HG03045 (cell line): Measurements from ENCODE around the gene TAF1C.

Experiments
- ATAC-seq: cut with Tn5 transposase; IDR thresholded peaks from one replicate; pipeline ENCODE4 v1.9.1; 2021; ENCODE audit warnings: mild to moderate bottlenecking, moderate library complexity; ENCODE audit not compliant: unreplicated experiment

The TAF1C gene

DNA sequence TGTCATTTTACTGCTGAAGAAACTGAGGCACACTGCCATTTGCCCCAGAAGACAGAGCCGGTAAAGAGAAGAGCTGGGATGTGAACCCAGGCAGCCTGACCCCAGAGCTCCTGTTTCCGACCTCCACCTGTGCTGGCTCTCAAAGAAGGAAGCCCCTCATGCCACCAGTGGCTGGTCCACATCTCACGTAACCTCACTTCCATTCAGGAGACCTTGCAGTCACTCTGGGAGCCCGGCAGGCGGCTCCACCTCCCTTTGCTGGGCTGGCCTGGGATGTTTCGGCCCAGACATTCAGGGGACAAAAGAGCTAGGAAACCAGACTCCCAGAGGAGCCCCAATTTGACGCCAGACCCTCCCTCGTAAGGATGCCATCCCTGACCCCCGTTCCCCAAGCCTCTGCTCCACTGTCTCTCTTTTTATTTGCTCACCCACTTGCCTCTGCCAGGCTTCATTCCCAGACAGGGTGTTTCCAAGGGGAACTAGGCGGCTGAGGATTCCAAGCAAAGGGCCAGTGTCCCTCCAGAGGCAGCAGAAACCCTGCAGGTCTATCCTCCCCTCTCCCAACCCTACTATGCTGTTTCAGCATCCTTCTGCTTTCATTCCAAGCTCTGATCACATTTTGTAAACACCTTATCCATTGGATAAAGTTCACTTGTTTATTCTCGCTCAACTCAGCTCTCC, 2.8 kb downstream of the TAF1C start:
- ATAC-seq, result no peak

DNA sequence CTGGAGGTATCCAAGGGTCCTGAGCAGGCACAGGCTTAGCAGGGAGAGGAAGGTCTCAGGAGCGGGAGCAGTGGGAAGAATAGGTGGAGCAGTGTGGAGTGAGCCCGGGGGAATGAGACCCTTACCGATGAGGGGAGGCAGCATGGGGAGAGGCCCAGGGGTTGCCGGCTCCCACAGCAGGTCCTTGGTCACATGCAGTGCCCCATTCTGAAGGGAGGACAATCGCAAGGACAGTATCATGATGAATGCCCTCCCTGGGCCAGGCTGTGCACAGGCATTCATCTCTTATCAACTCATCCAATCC, 3.3 kb downstream of the TAF1C start:
- no peak for ATAC-seq

DNA sequence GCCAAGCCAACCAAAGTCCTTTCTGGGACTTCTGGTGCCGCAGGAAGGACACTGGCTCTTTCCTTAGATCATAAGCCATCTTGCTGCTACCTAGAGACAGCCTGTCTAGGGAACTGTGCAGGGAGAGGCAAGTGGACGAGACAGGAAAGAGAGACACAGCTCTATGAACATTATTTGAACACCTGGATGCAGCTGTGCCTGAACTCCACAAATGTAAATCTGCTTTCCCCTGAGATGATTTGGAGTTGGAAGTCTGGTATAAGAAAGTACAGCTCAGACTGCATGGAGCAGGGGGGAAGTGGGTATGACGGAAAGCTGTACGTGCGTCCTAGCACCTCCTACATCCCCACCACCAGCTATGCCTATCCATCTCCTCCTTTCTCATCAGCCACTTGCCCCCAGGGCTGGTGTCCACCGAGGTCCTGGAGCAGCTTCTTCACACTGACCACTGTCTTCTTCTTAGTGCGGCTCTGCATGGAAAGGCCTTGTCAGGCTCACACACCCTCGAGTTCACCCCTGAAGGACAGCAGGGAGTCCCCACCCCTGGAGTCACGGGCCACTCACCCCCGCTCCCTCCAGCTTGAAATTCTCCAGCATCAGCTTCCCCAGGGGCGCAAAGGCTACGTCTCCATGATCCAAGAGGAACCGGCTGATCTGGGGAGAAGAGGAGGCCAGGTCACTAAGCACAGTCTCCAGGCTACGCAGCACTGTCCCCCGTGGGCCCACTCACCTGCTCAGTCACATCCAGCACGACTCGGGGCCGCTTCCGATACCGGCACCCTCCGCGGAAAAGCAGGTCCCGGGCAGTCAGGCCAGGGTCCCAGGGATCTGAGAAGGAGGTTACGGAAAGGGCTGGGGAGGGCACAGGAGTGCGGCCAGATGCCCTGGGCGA, 3.9 kb downstream of the TAF1C start:
- ATAC-seq, result no peak

DNA sequence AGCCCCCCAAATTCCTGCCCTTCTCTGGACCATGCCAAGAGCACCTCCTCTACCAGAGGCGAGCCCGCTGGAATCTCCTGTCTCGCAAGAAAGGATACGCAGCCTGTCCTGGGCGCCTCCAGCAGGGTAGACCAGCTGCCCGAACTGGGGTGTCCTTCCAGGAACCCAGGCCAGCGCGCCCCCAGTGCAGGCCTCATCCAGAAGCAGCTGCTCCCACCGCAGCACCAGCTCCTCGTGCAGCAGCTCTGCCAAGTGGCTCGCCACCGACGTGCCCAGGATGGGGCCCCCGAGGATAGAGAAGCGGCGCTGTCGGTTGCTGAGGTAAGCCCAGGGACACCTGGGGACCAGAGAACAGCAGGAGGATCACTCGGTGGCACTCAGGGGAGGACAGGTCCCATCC, 4.8 kb downstream of the TAF1C start:
- no peak for ATAC-seq

DNA sequence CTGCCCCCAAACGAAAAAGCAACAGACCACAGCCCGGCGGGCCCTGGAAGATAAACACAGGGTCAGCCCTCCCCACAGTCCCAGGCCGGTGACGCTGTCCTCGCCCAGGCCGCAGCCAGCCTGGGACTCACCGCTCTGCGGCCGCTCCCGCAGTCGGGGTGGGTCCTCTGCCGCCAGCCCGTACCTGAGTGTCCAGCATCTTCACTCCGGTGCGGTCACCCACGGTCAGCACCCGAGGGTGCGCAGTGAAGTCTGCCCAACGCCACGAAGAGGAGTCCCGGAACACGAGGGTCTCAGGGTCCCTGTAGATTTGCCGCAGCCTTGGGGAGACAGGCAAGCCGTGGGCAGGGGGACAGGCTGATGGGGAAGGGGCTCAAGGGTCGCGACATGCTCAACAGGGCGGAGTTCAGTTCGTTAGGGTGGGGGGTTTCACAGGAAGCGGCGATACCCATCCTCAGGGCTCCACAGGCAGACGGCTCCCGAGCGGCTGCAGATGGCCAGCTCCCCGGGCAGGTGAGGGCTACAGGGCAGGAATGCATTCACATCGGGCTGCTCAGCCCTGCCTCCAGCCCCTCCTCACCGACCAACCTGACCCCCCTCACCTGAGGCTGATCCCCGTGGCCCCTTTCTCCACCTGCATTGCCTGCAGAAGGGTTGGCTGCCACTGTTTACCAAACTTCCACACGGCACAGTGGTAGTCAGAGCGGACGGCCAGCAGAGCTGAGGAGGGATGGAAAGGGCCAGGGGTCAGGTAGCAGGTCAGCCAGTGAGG, 5.5 kb downstream of the TAF1C start:
- ATAC-seq, result no peak

DNA sequence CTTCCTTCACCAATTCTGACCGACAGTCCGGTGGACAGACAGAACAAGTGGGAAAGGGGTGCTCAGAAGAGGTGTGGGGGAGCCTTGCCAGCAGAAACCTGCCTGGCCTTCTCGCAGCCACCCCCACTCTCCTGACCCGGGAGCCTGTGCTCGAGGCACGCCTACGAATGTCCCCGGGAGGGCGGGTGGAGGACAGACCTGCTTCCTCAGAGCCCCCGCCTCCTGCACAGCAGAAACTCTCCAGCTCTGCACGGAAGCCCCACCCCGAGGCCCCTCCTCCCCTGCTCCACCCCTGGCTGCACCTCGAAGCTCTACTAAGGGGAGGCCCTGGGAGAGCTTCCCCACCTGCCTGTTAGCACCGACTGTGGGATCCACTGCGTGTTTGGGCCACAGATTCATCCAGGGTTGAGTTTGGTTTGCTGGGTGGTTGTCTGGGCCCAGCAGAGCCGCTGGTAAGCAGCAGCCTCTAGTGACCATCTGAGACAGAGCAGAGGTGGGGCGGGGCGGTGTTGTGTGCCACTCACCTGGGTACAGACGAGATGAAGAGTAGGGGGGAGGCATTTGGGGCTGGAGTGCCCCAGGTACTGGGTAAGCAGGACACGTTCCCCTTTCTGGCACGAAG, 6.2 kb downstream of the TAF1C start:
- ATAC-seq, result no peak

DNA sequence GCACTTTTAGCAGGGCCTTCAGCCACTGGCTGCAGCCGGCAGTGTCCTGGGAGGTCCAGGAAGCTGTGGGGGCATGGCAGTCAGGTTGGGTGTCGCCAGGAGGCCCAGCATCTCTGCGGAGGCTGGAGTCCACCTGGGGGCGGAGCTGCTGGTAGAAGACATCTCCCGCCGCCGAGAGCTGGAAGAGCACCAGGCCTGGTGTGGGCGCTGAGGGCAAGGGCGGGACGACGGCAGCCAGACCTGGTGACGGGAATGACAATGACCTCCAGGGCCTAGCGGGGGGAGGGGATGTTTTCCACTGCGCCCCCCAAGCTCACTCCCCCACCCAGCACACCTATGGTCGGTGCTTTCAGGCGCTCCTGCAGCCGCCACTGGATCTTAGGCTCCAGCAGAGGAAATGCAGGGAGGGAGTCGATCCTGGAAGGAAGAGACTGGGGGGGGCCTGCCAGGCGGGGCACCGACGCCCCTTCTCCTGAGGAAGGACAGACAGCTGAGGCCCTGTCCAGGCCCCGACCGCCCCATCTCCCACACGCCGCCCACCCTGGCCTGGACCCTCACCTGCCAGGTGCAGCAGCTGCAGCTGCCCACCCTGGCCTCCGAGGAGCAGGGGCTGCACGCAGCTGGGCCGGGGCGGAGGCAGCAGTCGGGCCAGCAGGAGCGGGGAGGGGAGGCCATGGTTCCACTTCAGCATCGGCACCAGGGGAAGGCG, 7.1 kb downstream of the TAF1C start:
- ATAC-seq, result no peak

DNA sequence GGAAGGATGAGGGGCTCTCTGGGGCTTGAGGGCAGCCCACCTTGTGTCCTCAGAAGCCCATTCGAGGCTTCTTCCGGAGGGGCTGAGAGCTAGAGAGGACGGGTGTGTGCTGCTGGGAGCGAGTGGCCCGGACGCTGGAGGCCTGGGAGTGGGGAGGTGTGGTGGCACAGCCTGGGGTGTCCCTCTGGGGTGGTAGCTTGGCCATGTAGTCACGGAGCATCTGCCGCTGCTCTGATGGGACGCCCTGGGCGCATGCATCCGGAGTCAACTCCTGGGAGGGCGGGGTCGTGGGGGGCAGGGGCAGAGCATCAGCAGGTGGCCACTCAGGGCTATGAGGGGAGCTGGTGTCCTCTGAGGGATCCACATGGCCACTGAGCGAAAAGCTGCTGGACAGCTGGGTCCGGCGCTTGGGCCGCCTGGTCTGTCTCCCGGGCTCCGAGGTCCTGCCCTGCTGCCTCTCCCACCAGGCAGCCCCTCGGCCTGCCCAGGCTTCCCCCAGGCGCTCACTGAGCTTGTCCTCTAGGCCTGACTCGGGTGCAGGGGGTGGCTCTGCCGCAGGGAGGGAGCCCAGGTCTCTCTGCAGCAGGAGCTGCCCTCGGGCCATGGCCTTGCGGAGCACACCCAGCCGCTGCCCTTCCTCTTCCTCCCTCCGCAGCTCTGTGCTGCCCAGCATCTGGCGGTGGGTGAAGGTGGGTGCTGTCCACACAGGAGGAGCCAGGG, 7.8 kb downstream of the TAF1C start:
- ATAC-seq, result no peak

DNA sequence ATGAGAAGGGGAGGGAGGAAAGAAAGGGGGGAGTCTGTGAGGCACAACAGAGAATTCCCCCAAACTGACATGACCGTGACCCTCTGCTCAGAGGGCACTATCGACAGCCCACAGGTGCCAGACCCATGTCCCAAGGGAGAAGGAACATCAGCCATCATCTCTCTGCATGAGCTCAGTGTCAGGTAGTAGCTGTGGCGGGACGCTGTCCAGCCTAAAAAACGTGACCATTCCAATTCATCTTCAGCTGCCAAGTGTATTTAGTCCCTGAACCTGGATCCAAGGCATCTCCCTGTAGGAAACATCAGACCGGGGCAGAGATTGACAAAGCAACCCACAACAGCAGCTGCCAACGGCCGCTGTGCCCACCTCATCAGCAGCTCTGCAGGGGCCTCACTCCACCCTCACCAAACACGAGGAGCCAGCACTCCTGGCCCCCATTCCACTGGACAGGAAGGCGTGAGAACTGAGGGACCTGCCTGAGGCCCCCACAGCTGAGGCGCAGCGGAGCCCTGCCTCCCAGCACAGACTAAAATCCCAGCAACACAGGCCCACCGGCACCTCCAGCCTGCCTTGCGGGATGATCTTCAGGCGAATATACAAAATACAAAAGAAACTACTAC, 8.6 kb downstream of the TAF1C start:
- no peak for ATAC-seq

DNA sequence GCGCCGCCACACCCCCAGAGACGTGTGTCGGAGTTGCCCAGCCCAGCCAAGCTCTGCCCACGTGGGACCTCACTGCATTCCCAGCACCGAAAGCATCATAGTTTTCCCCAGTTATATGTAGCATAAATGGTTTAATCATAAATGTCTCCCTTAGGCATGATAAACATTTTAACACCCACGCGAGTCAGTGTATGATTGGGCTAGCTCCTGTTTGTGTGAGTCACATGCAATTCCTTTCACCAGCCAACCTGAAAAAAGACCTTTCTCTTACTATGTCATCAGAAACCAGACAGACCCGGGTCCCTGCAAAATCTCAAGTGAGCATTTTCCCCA, 9.2 kb downstream of the TAF1C start:
- no peak for ATAC-seq

DNA sequence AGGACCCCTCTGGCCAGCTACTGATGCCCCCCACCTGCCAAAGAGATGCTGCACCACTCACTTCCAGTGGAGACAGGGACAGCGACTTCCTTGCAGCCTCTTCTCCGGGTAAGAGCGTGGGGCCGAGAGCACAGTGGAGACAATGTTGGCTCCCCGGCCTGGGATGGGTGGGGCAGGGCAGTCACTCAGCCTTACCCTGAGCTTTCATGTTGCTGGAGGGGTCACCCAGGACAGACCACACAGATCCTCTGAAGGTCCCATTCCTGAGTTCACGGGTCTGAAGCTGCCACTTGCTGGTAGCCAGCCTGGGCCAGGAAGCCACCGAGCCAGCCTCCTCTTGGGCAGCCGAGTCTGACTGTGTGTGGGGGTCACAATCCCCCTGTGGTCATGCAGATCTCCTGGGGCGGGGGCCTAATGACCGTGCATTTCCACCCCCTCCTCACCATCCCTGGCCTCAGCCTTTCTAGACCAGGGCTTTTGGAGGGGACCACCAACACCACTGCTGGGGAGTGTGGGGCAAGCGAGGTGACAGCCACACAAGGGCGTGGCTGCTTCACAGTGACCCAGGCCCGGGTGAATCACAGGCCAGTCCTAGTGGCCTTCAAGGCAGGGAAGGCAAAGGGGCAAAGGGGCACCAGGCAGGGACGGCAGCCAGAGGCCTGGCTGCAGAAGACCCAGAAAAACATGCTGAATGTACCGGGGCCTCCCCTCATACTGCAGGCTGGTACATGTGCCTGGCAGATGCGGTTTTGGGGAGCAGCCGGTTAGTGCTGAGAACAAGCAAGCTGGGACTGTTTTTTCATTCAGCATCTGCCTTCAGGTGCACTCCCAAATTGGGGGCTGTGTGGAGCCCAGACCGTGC, 10.4 kb downstream of the TAF1C start:
- ATAC-seq, result no peak

DNA sequence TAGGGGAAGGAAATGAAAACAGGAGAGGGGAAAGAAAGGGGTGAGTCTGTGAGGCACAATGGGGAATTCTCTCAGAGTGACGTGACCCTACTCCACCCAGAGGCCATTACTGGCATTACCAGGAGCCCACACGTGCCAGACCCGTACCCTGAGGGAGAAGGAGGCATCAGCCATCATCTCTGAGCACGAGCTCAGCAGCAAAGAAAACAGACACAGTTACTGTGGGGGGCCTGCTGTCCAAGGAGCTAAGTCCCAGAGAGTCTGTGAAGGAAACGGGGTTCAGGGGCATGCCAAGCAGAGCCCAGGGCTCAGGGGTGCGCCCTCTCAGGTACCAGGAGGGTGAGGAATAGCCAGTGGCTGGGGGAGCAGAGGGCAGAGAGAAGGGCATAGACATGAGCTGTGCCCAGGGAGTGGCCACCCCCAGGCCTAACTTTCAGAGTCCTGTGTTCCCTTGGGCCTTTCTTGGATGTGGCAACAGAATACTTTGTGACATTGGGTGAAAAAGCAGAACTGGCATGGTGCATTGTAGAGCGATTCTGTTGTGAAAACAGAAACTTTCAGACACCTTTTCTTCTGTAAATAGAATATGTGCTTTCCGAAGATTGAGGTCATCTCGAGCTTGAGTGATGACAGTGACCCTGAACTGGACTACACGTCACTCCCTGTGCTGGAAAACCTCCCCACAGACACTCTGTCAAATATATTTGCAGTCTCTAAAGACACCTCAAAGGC, 11.3 kb downstream of the TAF1C start:
- peak; percentile 72 for ATAC-seq

DNA sequence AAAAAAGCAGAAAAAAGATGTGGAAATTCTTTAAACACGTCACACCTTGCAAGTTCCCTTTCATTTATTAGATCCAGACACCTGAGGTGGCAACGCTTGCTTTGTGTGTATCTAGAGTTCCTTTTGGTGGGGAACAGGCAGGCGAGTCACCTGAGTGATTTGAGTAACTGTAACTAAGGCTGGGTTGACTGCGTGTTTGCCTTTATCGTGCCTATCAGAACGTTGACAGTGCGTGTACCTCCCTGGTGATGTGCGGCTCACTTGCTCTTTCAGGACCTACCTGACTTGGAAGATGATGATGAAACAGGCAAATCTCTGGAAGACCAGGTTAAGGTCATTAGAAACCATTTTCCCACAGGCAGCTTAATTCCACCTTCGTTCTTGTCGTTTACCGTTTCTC, 12.5 kb downstream of the TAF1C start:
- ATAC-seq, result no peak

DNA sequence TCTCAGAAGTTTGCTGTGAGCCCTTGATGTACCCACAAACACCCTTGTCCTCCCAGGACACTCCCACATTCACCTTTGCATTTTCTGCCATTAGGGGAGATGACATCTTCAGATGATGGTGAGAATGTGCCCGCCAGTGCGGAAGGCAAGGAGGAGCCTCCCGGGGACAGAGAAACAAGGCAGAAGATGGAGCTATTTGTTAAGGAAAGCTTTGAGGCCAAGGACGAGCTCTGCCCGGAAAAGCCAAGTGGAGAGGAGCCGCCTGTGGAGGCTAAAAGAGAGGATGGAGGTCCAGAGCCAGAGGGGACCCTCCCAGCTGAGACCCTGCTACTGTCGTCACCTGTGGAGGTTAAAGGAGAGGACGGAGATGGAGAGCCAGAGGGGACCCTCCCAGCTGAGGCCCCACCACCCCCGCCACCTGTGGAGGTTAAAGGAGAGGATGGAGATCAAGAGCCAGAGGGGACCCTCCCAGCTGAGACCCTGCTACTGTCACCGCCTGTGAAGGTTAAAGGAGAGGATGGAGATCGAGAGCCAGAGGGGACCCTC, 17.0 kb downstream of the TAF1C start:
- ATAC-seq, result no peak

DNA sequence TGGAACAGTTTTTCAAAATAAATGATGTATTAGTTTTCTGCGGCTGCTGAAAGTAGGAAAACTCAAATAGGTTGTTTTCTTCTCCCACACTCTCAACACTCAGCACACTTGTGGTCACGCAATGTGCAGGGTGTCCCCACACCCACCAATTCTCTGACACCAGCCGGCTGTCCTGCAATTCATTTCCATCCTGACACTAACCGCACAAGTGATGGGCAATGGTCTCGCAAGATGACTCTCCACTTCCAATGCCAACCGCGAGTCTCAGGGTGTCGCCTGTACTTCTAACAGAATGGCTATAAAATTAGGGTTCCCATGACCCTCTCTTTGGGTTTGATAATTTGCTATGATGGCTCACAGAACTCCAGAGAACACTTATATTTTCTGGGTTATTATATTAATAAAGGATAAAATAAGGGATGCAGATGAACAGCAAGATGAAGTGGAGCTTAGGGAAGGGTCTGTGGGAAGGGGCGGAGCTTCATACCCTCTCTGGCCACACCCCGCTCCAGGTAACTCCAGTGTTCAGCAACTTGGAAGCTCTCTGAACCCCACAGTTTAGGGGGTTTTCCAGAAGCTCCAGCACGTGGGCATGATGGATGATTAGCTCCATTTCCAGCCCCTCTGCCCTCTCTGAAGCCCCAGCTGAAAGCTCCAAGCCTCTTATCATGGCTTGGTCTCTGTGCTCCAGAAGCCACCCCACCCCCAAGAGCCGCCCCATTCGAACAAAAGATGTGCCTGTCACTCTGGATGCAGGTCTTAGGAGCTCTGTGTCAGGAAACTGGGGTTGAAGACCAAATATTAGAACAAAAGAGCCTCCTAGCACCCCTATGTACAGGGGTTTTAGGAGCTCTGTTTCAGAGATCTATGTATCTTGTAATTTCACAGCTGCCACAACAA, 19.8 kb downstream of the TAF1C start:
- ATAC-seq, result no peak

DNA sequence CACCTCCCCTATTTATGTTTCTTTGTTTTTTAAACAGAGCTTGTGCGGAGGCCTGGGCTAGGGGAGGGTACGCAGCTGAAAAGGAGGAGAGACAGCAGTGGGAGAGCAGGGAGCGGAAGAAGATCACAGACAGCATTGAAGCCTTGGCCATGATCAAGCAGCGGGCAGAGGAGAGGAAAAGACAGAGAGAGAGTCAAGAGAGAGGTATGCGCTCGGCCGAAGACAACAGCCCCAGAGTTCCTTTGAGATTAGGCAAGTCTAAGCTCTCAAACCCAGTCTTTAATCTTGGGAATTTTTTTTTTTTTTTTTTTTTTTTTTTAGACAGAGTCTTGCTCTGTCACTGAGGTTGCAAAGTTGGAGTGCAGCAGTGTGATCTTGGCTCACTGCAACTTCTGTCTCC, 21.1 kb downstream of the TAF1C start:
- no peak for ATAC-seq

DNA sequence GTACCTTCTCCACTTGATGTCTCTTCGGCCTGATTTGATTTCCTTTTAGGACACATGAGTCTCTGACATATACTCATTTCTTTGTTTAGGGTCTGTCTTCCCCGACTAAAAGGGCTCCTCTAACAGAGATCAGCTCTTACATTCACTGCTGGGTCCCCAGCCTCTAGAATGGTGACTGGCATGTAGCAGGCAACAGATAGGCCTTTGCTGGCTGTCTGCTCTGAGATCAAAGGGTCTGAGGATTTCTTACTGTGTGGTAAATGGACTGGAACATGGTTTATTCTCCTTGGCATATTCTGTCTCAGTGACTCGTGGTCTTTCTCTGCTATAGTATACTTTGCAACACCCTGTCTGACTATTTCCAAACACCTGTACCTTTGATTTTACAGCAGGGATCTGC, 25.1 kb downstream of the TAF1C start:
- ATAC-seq, result no peak
